H1 (cell line): ENCODE results near the gene CEP85. TPM values are rescaled to one million over a fixed set of nuclear protein-coding genes. Genes with fewer than 3 reads are reported as not detected.

ENCODE experiments used
- ATF3 ChIP-seq: IDR thresholded peaks from 2 replicates; pipeline ENCODE4 v1.6.1; 2011; ENCODE audit warnings: low read depth, mild to moderate bottlenecking, low read length; ENCODE audit not compliant: insufficient read depth
- BRCA1 ChIP-seq: IDR thresholded peaks from 2 replicates; pipeline ENCODE4 v1.6.1; 2012; ENCODE audit warnings: low read depth, low read length, improper control_type of control experiment
- CHD7 ChIP-seq: fragments of 300-600 bp; sonication (generic); IDR thresholded peaks from 2 replicates; pipeline ENCODE4 v1.7.1; 2012; ENCODE audit warnings: low read length, moderate library complexity, mild to moderate bottlenecking, inconsistent platforms; ENCODE audit not compliant: insufficient replicate concordance
- JUN ChIP-seq: IDR thresholded peaks from 2 replicates; pipeline ENCODE4 v1.6.1; 2011; ENCODE audit warnings: low read depth, mild to moderate bottlenecking, improper control_type of control experiment, low read length
- POU5F1 ChIP-seq: IDR thresholded peaks from 2 replicates; pipeline ENCODE4 v1.6.1; 2011; ENCODE audit warnings: low read depth, mild to moderate bottlenecking, low read length, moderate library complexity
- RFX5 ChIP-seq: IDR thresholded peaks from 2 replicates; pipeline ENCODE4 v1.6.1; 2011; ENCODE audit warnings: low read depth, low read length, improper control_type of control experiment, borderline replicate concordance
- SIRT6 ChIP-seq: IDR thresholded peaks from one replicate; pipeline ENCODE4 v1.7.1; 2012; ENCODE audit warnings: low read length, inconsistent platforms
- SP2 ChIP-seq: IDR thresholded peaks from 2 replicates; pipeline ENCODE4 v1.6.1; 2012; ENCODE audit warnings: mild to moderate bottlenecking, low read length, inconsistent platforms
- YY1 ChIP-seq: IDR thresholded peaks from 2 replicates; pipeline ENCODE4 v1.6.1; 2011; ENCODE audit warnings: low read depth, mild to moderate bottlenecking, low read length
- polyA plus RNA-seq, 7 experiments: library from polyadenylated mRNA; depleted of rRNA in 3 of 7; stranded (reverse) in 5 of 7; unstranded in 2 of 7; fragments of >200 nt in 5 of 7; fragments of 200-250 nt in 2 of 7; gene quantifications; 1 replicate in 5 of 7; 2 replicates in 1 of 7; 4 replicates in 1 of 7; pipeline versions ENCODE4 v1.2.1 to v1.2.3, GENCODE V29; 2011 to 2013; ENCODE audit warnings: missing spikeins in 2 of 7, mixed read lengths in 2 of 7
- total RNA-seq: library from RNA; stranded (reverse); fragmentation: NEBNext Ultra II Directional; extraction: Animal tissue kit (Norgen Biotek cat#: 25700); gene quantifications from 2 replicates; pipeline ENCODE4 v1.2.1, GENCODE V29; 2021

CEP85 gene
- total and polyA plus RNA-seq, 2 of the 8 experiments (the other 6 are each of a cell fraction or from before 2014, with no cell fraction given), result 40.4 to 43.7 TPM

- TF ChIP-seq CHD7 (no peak), ATF3 (no peak), POU5F1 (no peak), JUN (no peak), SP2 (no peak), SIRT6 (no peak), BRCA1 (no peak), RFX5 (no peak), YY1 (no peak)
Measured at GRCh38 chr1:26320896-26321295, 86.9 kb downstream of the CEP85 start (continued).
